AG09319 (cell line): Measurements from ENCODE around the gene MAP9.

Experiments used
- DNase-seq: peaks from one replicate; pipeline ENCODE4 v3.0.0-alpha.2; 2010; ENCODE audit warnings: low read depth; ENCODE audit errors: extremely low read depth
- TF ChIP-seq, protein P1 (sequence below): IDR thresholded peaks from 2 replicates; pipeline ENCODE4 v1.5.1; 2011; ENCODE audit warnings: low read depth, mild to moderate bottlenecking, inconsistent platforms, low read length, moderate library complexity

Gene MAP9

GRCh38 chr4:155391932-155392331, 15.2 kb upstream of the MAP9 start:
- TF ChIP-seq, protein P1, sequence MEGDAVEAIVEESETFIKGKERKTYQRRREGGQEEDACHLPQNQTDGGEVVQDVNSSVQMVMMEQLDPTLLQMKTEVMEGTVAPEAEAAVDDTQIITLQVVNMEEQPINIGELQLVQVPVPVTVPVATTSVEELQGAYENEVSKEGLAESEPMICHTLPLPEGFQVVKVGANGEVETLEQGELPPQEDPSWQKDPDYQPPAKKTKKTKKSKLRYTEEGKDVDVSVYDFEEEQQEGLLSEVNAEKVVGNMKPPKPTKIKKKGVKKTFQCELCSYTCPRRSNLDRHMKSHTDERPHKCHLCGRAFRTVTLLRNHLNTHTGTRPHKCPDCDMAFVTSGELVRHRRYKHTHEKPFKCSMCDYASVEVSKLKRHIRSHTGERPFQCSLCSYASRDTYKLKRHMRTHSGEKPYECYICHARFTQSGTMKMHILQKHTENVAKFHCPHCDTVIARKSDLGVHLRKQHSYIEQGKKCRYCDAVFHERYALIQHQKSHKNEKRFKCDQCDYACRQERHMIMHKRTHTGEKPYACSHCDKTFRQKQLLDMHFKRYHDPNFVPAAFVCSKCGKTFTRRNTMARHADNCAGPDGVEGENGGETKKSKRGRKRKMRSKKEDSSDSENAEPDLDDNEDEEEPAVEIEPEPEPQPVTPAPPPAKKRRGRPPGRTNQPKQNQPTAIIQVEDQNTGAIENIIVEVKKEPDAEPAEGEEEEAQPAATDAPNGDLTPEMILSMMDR: no peak
- DNase-seq: no peak

DNA sequence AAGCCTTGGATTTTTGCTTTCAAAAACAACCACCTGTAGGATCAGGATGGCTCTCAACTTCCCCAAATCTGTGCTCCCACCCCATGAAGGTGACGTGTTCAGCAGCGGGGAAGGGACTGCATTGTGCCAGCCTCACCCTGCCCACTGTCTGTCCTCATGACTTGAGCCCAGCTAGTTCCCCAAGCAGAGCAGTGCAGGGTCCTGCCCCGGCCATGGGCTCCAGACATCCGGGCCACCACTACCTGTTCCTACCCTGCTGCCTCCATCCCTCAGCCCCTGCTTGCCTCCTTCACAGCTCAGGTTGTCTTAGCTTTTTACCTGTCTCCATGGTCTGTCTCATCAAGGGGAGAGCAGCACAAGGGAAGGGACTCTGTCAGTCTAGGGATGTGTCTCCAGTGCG, 11.4 kb upstream of the MAP9 start:
- TF ChIP-seq, protein P1: no peak
- DNase-seq: no peak

DNA sequence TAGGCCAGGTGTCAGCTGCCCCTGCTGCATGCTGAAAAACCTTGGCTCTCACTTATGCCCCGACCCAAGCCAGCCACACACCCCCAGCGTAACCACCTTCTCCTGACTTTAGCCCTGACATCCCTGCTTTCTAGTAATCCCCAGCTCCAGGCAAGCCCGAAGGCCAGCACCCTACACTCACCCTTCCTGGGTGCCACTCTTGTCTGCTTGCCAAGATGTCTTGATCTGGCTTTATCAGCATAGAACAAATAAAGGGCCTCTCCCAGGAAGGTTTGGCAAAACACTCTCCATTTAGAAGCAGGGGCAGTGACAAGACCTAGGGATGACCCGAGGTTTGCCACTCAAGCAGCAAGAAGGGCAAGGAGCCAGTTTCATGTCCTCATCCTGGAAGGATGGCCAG, 6.8 kb upstream of the MAP9 start:
- TF ChIP-seq, protein P1: no peak
- no peak for DNase-seq

DNA sequence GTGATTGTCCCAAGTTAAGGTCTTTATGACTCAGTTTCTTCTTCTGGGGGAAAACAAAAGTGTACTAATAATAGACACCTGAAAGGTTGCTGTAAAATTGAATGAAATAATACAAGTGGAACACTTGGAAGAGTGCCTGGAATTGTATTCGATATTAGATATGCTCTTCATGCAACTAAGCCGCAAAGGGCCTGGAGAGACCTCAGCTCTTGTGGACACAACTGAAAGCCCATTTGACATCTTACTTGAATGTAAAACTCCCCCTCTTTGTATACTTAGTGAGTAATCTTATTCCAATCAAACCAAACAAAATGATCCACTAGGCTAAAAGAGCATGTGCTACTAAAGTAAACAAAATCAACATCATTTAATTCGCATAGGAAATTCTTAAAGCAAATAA, 511 bp upstream of the MAP9 start:
- TF ChIP-seq, protein P1: no peak

DNA sequence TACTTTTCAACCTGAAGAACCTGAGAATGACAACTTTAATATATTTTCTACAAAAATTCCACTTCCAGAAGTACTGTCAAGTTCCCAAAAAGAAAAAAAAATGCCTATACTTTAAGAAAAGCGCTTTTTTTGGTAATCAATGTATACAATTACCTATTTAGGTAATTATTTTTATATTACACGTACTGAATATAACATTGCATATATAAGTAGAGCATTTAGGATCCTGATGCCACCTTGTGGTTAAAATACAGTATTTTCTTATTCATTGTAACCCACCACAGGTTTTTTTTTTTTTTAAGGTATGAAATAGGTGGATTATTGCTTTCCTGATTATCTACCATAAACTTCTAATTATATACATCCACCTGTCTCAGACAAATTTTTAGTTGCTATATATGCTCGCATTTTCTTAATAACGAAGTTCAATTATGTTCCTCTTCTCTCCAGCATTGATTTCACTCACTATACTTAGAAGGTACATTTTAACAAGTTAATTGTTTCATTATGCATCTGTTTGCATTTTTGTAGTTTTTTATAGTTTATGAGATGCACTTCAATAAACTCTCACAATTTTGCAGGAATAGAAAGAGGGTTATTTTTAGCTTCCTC, 5.2 kb downstream of the MAP9 start:
- DNase-seq: no peak
- TF ChIP-seq, protein P1: peak; percentile 51

More for the DNA sequence above, 511 bp upstream of the MAP9 start:
- DNase-seq: no peak

DNA sequence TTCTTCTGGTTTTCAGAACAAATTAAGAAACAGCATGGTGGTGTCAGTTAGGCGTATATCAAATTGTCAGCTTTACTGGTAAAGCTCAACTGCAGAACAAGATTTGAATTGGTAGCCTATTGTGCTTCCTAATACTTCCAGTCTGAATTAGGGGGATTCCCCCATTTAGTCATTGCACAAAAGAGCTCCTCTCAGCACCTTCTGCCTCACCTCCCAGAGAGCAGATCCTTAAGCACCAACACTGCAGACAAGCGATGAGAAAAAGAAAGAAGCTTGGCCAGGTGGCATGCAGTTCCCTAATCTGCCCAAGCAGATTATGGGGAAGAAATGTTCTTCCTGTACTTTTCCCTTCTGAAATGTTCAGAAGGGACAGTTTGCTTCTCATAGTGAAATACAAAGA, 9.2 kb downstream of the MAP9 start:
- TF ChIP-seq, protein P1: no peak
- no peak for DNase-seq

- no peak for DNase-seq
- TF ChIP-seq, protein P1: peak; percentile 87
These were observed 22.7 kb downstream of the MAP9 start for GRCh38 chr4:155353923-155354540.
